Measurements from ENCODE around the gene RIPK4.

- no peak for TF ChIP-seq CTCF (IDR thresholded peaks at IDR 0.05)
- no peak for TF ChIP-seq POLR2A (IDR thresholded peaks at IDR 0.05)
Measured at GRCh38 chr21:41794600-41794999, 27.7 kb upstream of the RIPK4 start.
